C4-2B (cell line): ENCODE measurements around the gene ZFP36L1.

ENCODE experiments used
- ZFX ChIP-seq: fragments of 450-650 bp; IDR thresholded peaks from 2 replicates; pipeline ENCODE4 v1.6.1; 2017
- TF ChIP-seq, protein P1 (sequence below): fragments of 450-650 bp; conservative IDR thresholded peaks from 2 replicates; pipeline ENCODE4 v1.5.1; 2017; ENCODE audit warnings: mild to moderate bottlenecking

DNA sequence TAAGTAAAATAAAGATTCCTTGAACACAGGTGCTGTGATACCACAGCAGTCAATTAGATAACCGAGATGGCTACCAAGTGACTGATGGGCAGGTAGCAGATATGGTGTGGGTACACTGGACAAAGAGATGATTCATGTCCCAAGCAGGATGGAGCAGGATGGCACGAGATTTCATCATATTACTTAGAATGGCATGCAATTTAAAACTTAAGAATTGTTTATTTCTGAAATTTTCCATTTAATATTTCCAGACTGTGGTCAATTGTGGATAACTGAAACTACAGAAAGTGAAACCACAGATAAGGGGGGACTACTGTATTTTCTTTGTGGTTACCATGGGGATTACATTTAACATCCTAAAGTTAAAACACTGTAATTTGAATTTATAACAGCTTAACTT is 7.5 kb upstream of the ZFP36L1 start:
- TF ChIP-seq, protein P1, sequence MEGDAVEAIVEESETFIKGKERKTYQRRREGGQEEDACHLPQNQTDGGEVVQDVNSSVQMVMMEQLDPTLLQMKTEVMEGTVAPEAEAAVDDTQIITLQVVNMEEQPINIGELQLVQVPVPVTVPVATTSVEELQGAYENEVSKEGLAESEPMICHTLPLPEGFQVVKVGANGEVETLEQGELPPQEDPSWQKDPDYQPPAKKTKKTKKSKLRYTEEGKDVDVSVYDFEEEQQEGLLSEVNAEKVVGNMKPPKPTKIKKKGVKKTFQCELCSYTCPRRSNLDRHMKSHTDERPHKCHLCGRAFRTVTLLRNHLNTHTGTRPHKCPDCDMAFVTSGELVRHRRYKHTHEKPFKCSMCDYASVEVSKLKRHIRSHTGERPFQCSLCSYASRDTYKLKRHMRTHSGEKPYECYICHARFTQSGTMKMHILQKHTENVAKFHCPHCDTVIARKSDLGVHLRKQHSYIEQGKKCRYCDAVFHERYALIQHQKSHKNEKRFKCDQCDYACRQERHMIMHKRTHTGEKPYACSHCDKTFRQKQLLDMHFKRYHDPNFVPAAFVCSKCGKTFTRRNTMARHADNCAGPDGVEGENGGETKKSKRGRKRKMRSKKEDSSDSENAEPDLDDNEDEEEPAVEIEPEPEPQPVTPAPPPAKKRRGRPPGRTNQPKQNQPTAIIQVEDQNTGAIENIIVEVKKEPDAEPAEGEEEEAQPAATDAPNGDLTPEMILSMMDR: no peak
- no peak for TF ChIP-seq ZFX
